Endothelial cell of umbilical vein (primary cell): ENCODE measurements around the gene RAB6B. TPM values are rescaled to one million over a fixed set of nuclear protein-coding genes. Genes with fewer than 3 reads are reported as not detected.

Source experiments
- BruUV-seq: library from RNA; stranded (reverse); fragments of 400-500 nt; replicated peaks from 2 replicates; lab custom pipeline; 2021; lab: Mats Ljungman, UMichigan
- CTCF ChIA-PET: fragments of 300-600, 350-600 bp; sonication (Branson Sonifier 250); formaldehyde crosslinking; loops from one replicate; lab custom pipeline; 2021; ENCODE audit warnings: antibody characterized with exemption, inconsistent platforms; lab: Charles Lee
- POLR2A ChIA-PET: fragments of 300-600, 350-600 bp; sonication (Branson Sonifier 250); formaldehyde crosslinking; loops from one replicate; lab custom pipeline; 2021; ENCODE audit warnings: antibody characterized with exemption, inconsistent platforms; lab: Charles Lee
- DNase-seq: peaks from one replicate; pipeline ENCODE4 v3.0.0-alpha.2; 2011; ENCODE audit warnings: low read depth, low spot score
- FAIRE-seq: peaks from 2 replicates; lab custom pipeline; 2011; peaks lifted over from hg19 to GRCh38; lab: Jason Lieb, UNC
- H2AFZ ChIP-seq: 2 replicates; pipeline ENCODE4 v1.6.0; 2012; ENCODE audit warnings: low read depth, low read length, control low read depth, inconsistent platforms
- H3K27ac ChIP-seq: 2 replicates; pipeline ENCODE4 v1.5.1; 2011; ENCODE audit warnings: low read depth, mild to moderate bottlenecking, control low read depth, low read length, moderate library complexity; ENCODE audit not compliant: insufficient read depth
- H3K27me3 ChIP-seq, 2 experiments: 2 replicates each; pipeline versions ENCODE4 v1.6.0 to v1.6.1; 2011; ENCODE audit warnings: low read length in 2 of 2, mixed read lengths in 1 of 2; ENCODE audit not compliant: control insufficient read depth in 2 of 2, insufficient read depth in 2 of 2
- H3K36me3 ChIP-seq, 2 experiments: 2 replicates in 1 of 2; 3 replicates in 1 of 2; pipeline ENCODE4 v1.5.1; 2011; ENCODE audit warnings: low read length in 2 of 2, mild to moderate bottlenecking in 1 of 2, moderate library complexity in 1 of 2; ENCODE audit not compliant: control insufficient read depth in 2 of 2, insufficient read depth in 2 of 2; ENCODE audit errors: extremely low read depth in 1 of 2
- H3K4me1 ChIP-seq: 3 replicates; pipeline ENCODE4 v1.5.1; 2011; ENCODE audit warnings: mild to moderate bottlenecking, low read length; ENCODE audit not compliant: control insufficient read depth, insufficient read depth; ENCODE audit errors: extremely low read depth
- H3K4me2 ChIP-seq: 2 replicates; pipeline ENCODE4 v1.6.1; 2011; ENCODE audit warnings: low read length, control low read depth, mixed read lengths; ENCODE audit not compliant: insufficient read depth
- H3K4me3 ChIP-seq, 3 experiments: fragments of 200-600 bp in 1 of 3; sonication (generic), shearing (Covaris generic) in 1 of 3; replicated peaks in 1 of 3; 2 replicates each; pipeline ENCODE4 v1.5.1; 2011 to 2016; ENCODE audit warnings: control low read depth in 3 of 3, low read length in 3 of 3, mild to moderate bottlenecking in 2 of 3, inconsistent platforms in 1 of 3, low read depth in 1 of 3, moderate library complexity in 1 of 3; ENCODE audit not compliant: insufficient read depth in 1 of 3
- H3K79me2 ChIP-seq: 2 replicates; pipeline ENCODE4 v1.6.0; 2012; ENCODE audit warnings: low read length, inconsistent platforms; ENCODE audit not compliant: control insufficient read depth, insufficient read depth
- H3K9ac ChIP-seq: replicated peaks from 2 replicates; pipeline ENCODE3; 2011; ENCODE audit warnings: low read length, control low read depth; ENCODE audit not compliant: insufficient read depth; ENCODE audit errors: extremely low read depth
- H3K9me1 ChIP-seq: replicated peaks from 3 replicates; pipeline ENCODE4 v1.6.0; 2011; ENCODE audit warnings: mild to moderate bottlenecking, low read length; ENCODE audit not compliant: control insufficient read depth, insufficient read depth; ENCODE audit errors: extremely low read depth
- H3K9me3 ChIP-seq: replicated peaks from 2 replicates; pipeline ENCODE4 v1.5.1; 2012; ENCODE audit warnings: low read length, inconsistent platforms; ENCODE audit not compliant: control insufficient read depth, insufficient read depth
- H4K20me1 ChIP-seq: replicated peaks from 2 replicates; pipeline ENCODE3; 2011; ENCODE audit warnings: mild to moderate bottlenecking, low read length; ENCODE audit not compliant: control insufficient read depth, insufficient read depth; ENCODE audit errors: extremely low read depth
- EZH2 ChIP-seq: IDR thresholded peaks from 2 replicates; pipeline ENCODE4 v1.6.1; 2012; ENCODE audit warnings: borderline replicate concordance, low read depth, mild to moderate bottlenecking, moderate library complexity, low read length, inconsistent platforms; ENCODE audit not compliant: severe bottlenecking
- FOS ChIP-seq: IDR thresholded peaks from 2 replicates; pipeline ENCODE4 v1.6.1; 2011; ENCODE audit warnings: mild to moderate bottlenecking, low read length, moderate library complexity, borderline replicate concordance; ENCODE audit not compliant: insufficient read depth
- GATA2 ChIP-seq: IDR thresholded peaks from 2 replicates; pipeline ENCODE4 v1.7.0; 2011; ENCODE audit warnings: low read depth, mild to moderate bottlenecking, moderate library complexity, mixed read lengths, low read length; ENCODE audit not compliant: insufficient read length, insufficient read depth
- JUN ChIP-seq: IDR thresholded peaks from 2 replicates; pipeline ENCODE4 v1.6.1; 2011; ENCODE audit warnings: borderline replicate concordance, low read depth; ENCODE audit not compliant: insufficient read length, insufficient read depth
- MYC ChIP-seq: IDR thresholded peaks from one replicate; pipeline ENCODE4 v1.6.1; 2011; ENCODE audit warnings: mild to moderate bottlenecking, low read depth, low read length
- POLR2A ChIP-seq: IDR thresholded peaks from 2 replicates; pipeline ENCODE4 v1.6.1; 2012; ENCODE audit warnings: low read depth, mild to moderate bottlenecking, control low read depth, low read length
- POLR2AphosphoS5 ChIP-seq: IDR thresholded peaks from 2 replicates; pipeline ENCODE4 v1.6.1; 2012; ENCODE audit warnings: low read depth, mild to moderate bottlenecking, control low read depth, low read length, moderate library complexity; ENCODE audit not compliant: insufficient read depth
- dilution Hi-C: fragments of 300-500 bp; cut with MboI; formaldehyde crosslinking; loops from one replicate; pipeline ENCODE4 v1.15.0; 2019; ENCODE audit warnings: low sequenced_read_pairs; ENCODE audit not compliant: extremely low pct_ligation_motif_present
- intact Hi-C: fragments of 100-400 bp; cut with micrococcal nuclease; formaldehyde crosslinking; loops from one replicate; pipeline ENCODE4 v1.10.0; 2022
- polyA plus RNA-seq, 4 experiments: library from polyadenylated mRNA; depleted of rRNA in 3 of 4; stranded (reverse) in 3 of 4; unstranded in 1 of 4; fragments of >200 nt; gene quantifications; 2 replicates each; pipeline versions ENCODE4 v1.2.1 to v1.2.3, GENCODE V29; 2011 to 2012; ENCODE audit warnings: missing spikeins in 1 of 4
- total RNA-seq: library from RNA; stranded (reverse); gene quantifications from 2 replicates; pipeline ENCODE4 v1.2.3, GENCODE V29; 2021
- TF ChIP-seq, protein P1 (sequence below), 2 donors: IDR thresholded peaks; 1 replicate in 1 of 2; 2 replicates in 1 of 2; pipeline ENCODE4 v1.5.1; 2011; ENCODE audit warnings: low read length in 2 of 2, mild to moderate bottlenecking in 2 of 2, moderate library complexity in 2 of 2, control low read depth in 1 of 2, inconsistent platforms in 1 of 2, low read depth in 1 of 2; ENCODE audit not compliant: insufficient read depth in 1 of 2; ENCODE audit errors: extremely low read depth in 1 of 2
- TF ChIP-seq, protein P2 (sequence below): IDR thresholded peaks from 2 replicates; pipeline ENCODE4 v1.6.1; 2011; ENCODE audit not compliant: insufficient read depth, insufficient read length

The RAB6B gene
- total and polyA plus RNA-seq, 2 donors (not counting 3 experiments of a cell fraction or from before 2014, with no cell fraction given), result 1.7 to 6.7 TPM

DNA sequence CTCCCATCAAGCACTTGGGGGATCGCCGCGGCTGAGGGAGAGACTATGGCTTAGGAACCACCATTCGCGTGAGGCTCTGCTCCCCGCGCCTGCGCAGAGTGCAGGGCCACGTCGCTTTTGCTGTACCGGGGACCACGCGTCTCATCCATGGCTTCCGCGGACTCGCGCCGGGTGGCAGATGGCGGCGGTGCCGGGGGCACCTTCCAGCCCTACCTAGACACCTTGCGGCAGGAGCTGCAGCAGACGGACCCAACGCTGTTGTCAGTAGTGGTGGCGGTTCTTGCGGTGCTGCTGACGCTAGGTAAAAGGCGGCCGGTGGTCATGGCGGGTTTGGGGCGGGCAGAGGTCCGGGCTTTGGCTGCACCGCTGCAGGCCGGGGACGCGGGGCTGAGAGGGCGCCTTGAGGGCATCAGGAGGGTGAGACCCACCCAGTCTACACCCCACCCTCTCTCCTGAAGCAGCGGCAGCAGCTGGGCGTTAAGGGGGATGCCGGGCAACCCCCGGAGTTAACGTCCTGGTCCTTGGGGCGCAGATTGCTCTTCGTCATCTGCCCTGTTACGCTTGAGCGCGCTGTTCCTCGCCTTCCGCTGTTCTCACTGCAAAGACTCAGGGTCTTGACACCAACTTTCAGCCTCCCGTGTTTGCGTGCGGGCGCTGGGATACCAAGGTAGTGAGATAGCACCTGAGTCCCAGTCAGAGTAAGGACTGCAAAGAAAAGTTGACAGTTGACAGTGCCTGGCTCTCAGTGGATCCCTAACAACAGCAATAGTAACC, 89.8 kb downstream of the RAB6B start, which contains the start of gene SRPRB:
TSS of gene SRPRB (plus strand) at position 114 of the 774 bp plus-strand sequence. CDS start at position 148, 34 bp downstream.
- POLR2A ChIA-PET, result no interaction called here
- peak within 1 kb of the TSS; percentile 35 for H3K27ac ChIP-seq
- H3K4me3 ChIP-seq, result peak within 1 kb of the TSS; percentile 71 to 95 (median 82)
- peak within 1 kb of the TSS; percentile 45 for H3K9ac ChIP-seq
- peaks cover 6% of the 10 kb centered on the region for H3K4me1 ChIP-seq
- H2AFZ ChIP-seq, result peak within 1 kb of the TSS; percentile 84
- H3K4me2 ChIP-seq, result peak within 1 kb of the TSS; percentile 92
- peaks cover 3 to 7% of the 10 kb centered on the region in 2 experiments for H3K27me3 ChIP-seq
- BruUV-seq, result no TSS peak
- no peak for TF ChIP-seq EZH2
- TF ChIP-seq MYC, result no peak
- TF ChIP-seq POLR2A, result no peak
- TF ChIP-seq JUN, result no peak
- no peak for TF ChIP-seq GATA2
- TF ChIP-seq, protein P1, sequence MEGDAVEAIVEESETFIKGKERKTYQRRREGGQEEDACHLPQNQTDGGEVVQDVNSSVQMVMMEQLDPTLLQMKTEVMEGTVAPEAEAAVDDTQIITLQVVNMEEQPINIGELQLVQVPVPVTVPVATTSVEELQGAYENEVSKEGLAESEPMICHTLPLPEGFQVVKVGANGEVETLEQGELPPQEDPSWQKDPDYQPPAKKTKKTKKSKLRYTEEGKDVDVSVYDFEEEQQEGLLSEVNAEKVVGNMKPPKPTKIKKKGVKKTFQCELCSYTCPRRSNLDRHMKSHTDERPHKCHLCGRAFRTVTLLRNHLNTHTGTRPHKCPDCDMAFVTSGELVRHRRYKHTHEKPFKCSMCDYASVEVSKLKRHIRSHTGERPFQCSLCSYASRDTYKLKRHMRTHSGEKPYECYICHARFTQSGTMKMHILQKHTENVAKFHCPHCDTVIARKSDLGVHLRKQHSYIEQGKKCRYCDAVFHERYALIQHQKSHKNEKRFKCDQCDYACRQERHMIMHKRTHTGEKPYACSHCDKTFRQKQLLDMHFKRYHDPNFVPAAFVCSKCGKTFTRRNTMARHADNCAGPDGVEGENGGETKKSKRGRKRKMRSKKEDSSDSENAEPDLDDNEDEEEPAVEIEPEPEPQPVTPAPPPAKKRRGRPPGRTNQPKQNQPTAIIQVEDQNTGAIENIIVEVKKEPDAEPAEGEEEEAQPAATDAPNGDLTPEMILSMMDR (IDR thresholded peaks at IDR 0.05; ENCODE audit: extremely low read depth in 1 of 2, insufficient read depth in 1 of 2, low read depth in 1 of 2, low read length in 2 of 2), result no peak
- no peak for TF ChIP-seq FOS
- peak; percentile 81 for TF ChIP-seq POLR2AphosphoS5
- TF ChIP-seq, protein P2, sequence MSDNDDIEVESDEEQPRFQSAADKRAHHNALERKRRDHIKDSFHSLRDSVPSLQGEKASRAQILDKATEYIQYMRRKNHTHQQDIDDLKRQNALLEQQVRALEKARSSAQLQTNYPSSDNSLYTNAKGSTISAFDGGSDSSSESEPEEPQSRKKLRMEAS, result peak; percentile 58
- CTCF ChIA-PET, result interaction anchor here (0.8 to 1.8 kb wide), 3 partner anchors 11 to 122 kb away, joined by 3 to 9 read pairs (median 3); no protein-coding TSS in a partner anchor
- no peaks in the 10 kb centered on the region for H4K20me1 ChIP-seq
- peak; percentile 95 for DNase-seq
- no peaks in the 10 kb centered on the region for H3K9me3 ChIP-seq
- FAIRE-seq, result peak; percentile 94
- H3K79me2 ChIP-seq, result peaks cover 8% of the 10 kb centered on the region
- H3K9me1 ChIP-seq, result no peaks in the 10 kb centered on the region
- dilution Hi-C loops (no loop called here), intact Hi-C loops (loop anchor here (1.0 to 10.0 kb wide), 6 partner anchors 143 to 1081 kb away; partner anchors contain the start of genes CDV3, NPHP3 and TMEM108)
- peaks cover 0 to 6% of the 10 kb centered on the region in 2 experiments for H3K36me3 ChIP-seq
